ENCODE data around the gene AIM2.

DNA sequence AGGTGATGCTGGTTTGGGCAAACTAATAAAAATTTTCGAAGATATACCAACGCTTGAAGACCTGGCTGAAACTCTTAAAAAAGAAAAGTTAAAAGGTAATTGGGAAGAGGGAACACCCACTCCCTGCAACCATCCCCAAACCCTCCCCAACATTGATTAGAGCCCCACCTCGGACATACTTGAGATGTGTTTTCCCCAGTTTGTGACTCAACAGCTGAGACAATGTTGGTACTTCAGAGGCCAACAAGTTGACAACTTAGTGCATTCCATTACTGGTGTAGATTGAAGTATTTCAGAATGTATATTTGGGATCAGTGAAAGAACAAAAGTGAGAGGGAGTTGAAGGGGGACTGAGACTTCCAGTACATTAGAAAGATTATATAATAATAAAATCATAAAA lies 61.7 kb downstream of the AIM2 start:
- TF ChIP-seq, protein P1, sequence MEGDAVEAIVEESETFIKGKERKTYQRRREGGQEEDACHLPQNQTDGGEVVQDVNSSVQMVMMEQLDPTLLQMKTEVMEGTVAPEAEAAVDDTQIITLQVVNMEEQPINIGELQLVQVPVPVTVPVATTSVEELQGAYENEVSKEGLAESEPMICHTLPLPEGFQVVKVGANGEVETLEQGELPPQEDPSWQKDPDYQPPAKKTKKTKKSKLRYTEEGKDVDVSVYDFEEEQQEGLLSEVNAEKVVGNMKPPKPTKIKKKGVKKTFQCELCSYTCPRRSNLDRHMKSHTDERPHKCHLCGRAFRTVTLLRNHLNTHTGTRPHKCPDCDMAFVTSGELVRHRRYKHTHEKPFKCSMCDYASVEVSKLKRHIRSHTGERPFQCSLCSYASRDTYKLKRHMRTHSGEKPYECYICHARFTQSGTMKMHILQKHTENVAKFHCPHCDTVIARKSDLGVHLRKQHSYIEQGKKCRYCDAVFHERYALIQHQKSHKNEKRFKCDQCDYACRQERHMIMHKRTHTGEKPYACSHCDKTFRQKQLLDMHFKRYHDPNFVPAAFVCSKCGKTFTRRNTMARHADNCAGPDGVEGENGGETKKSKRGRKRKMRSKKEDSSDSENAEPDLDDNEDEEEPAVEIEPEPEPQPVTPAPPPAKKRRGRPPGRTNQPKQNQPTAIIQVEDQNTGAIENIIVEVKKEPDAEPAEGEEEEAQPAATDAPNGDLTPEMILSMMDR (IDR thresholded peaks at IDR 0.05; ENCODE audit: insufficient read depth, low read length, poor library complexity, severe bottlenecking) = no peak
- no peak for TF ChIP-seq EZH2phosphoT487 (conservative IDR thresholded peaks at IDR 0.05; ENCODE audit: low read length)
